Measurements from ENCODE around the gene AUNIP.

DNA sequence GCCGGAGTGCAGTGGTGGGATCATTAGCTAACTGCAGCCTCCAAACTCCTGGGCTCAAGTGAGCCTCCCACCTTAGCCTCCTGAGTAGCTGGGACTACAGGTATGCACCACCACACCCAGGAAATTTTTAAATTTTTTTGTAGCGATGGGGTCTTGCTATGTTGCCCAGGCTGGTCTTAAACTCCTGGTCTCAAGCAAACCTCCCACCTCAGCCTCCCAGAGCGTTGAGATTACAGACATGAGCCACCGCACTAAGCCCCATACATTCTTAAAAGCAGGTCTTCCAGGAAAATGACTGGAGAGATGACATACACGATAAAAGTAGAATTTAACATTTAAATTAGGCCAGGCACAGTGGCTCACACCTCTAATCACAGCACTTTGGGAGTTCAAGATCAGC is 26.1 kb downstream of the AUNIP start:
- no peak for TF ChIP-seq POLR2A (IDR thresholded peaks at IDR 0.05; ENCODE audit: low read length)
- TF ChIP-seq GATA1 (IDR thresholded peaks at IDR 0.05; ENCODE audit: low read depth, low read length), result no peak
